DMS79 treated with DMSO at 0.1 percent for 48 hours (cell line): ENCODE results near the gene TIMM29.
"Not testable (repeated sequence)": the region's sequence is repeated elsewhere in the genome, so short reads cannot be mapped to it uniquely, and the experiment has no call there.

Source experiments
- DNase-seq: peaks from one replicate; lab custom pipeline; 2025; lab: John Stamatoyannopoulos, UW

TIMM29 gene

DNA sequence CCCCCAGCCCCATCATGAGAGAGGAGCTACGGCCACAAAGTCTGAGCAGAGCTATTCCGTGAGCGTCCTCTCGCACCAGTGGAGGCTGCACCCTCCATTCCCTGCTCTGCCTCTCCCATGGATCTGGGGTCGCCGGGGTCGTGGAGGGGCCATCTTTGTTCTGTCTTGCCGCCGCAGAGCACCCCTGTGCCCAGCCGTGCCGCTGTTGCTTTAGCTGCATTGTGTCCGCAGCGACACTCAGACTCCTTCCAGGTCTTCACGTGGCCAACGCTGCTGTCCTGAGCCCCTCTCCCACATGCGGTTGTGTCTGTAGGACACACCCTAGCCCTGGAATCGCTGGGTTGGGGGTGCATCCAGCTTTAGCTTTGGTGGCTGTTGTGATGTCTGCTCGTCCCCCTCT is 16.0 kb upstream of the TIMM29 start:
- no peak for DNase-seq

DNA sequence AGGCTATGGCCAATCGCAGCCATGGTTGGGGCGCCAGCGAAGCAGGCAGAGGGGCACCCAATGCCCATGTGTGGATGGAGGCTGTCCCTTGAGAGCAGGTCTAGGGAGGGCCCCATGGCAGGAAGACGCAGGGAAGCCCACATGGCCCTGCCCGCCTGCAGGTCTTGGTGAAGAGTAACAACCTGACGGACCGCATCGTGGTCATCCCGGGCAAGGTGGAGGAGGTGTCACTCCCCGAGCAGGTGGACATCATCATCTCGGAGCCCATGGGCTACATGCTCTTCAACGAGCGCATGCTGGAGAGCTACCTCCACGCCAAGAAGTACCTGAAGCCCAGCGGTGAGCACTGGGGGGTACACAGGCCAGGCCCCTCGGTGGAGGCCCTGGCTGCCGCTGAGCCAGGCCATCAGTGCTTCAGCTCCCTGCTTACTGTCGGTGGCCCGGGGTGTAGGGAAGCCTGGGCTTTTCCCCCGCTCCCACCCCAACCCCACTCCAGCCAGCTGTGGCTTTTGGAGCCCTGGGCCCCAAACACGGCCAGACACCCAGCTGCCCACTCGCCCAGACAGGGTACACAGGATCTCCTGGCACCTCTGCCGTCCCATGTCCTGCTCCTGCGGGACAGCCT is 14.8 kb upstream of the TIMM29 start:
- no peak for DNase-seq

DNA sequence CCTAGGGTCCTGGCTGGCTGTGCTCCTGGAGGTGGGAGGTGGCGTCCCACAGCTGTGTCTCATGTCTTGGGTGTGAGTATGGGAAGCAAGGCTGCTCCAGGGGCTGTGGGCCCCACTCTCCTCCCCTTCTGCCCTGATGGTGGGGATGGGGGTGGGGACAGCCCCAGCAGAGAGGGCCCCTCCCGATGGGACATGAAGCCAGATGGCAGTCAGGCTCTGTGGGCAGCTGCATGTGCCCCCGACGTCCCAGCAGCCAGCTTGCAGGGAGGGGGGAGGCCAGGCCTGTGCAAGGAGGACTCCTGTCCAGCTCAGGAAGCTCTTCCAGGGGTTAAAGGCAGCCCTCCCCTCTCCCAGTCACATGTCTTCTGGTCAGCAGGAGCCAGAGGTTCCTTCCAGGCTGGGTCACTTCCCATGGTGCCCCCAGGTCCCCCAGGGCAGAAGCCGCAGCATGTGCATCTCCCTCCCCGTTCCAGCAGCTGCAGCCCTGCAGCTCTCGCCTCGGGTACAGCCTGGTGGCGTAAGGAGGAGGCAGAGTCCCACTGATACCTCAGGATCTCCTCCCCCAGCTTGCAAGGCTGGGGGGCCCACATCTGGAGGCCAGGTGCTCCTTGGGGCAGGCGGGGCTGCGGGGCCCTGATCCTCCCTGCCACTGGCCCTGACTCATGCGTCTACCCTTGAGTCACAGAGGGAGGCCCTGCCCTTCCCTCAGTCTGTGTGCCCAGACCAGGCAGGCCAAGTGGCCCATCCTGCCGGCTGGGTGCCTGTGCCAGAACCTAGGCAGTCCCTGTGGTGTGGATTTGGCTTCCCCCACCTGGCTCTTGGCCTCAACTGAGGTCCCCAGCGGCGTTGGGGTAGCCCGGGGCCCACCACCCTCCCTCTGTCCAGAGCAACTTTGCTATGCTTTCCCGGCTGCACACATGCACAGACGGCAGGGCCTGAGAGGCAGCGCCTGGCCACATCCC is 13.2 kb upstream of the TIMM29 start:
- no peak for DNase-seq

DNA sequence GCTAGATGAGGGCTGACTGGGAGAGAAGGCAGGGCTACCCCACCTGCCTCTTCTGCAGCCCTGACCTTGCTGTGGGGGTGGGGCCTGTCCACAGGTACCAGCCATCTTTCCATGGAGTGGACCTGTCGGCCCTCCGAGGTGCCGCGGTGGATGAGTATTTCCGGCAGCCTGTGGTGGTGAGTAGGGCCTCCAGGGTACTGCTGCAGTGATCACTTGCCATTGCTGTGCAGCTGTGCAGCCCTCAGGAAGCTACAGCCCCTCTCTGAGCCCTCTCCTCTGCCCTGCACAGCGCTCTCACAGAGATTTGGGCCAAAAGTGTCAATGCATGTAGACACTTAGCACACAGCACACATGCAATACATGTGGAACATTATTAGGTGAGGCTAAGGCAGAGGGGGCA is 12.0 kb upstream of the TIMM29 start:
- DNase-seq, result no peak

DNA sequence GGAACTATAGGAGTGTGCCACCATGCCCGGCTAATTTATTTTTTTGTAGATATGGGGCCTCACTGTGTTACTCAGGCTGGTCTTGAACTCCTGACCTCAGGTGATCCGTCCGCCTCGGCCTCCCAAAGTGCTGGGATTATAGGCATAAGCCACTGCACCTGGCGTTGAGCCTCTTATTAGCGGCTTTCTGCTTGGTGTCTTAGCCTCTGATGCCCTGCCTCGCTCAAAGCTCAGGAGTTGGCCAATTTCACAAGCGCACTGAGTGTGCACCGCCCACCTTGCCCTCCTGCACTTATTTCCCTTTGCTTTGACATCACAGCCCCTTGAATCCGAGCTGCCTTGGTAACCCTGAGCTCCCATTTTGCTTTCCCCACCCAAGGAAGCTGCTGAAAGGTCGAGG is 10.3 kb upstream of the TIMM29 start:
- DNase-seq, result no peak

DNA sequence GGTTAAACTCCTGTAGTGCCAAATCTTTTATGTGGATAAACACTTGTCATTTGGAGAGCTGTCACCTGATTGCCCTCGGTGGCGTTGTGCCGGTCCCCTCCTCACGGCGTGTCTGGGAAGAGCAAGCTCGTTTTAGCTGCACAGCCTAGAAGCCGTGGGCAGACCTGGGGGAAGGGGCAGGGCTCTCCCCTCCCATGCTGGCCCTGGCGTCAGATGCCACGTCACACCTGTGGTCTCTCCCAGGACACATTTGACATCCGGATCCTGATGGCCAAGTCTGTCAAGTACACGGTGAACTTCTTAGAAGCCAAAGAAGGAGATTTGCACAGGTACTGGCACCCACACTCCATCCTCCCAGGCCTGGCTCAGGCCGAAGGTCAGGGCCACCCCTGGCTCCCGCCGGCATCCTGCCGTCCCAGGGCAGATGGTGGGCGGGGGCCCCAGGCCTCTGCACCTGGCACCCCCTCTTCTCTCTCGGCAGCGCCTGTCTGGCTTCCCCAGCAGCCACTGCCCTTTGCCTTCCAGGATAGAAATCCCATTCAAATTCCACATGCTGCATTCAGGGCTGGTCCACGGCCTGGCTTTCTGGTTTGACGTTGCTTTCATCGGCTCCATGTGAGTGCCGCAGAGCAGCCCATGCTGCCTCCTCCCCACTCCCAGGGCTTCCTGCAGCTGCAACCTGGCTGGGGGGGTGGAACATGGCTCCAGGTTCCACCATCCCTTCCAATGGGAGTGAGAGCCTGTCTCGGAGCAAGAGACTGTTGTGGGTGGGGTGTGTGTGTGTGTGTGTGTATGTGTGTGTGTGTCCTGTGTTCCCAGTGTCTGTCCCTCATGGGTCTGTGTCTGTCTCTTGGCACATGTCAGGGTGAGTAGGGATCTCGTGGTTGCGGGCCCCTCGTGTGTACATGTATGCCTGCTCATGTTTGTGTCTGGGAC is 9.0 kb upstream of the TIMM29 start:
- DNase-seq, result no peak

DNA sequence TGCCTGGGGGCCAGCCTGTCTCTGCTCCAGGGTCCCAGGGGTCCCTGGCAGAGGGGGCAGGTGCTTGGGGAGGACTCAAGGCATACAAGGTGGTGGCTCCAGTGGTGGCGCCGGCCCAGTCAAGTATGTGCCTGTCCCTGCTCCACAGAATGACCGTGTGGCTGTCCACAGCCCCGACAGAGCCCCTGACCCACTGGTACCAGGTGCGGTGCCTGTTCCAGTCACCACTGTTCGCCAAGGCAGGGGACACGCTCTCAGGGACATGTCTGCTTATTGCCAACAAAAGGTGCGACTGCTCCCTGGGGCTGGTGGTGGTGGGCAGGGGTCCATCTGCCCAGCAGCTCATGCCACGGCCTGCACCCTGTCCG is 8.3 kb upstream of the TIMM29 start:
- no peak for DNase-seq

DNA sequence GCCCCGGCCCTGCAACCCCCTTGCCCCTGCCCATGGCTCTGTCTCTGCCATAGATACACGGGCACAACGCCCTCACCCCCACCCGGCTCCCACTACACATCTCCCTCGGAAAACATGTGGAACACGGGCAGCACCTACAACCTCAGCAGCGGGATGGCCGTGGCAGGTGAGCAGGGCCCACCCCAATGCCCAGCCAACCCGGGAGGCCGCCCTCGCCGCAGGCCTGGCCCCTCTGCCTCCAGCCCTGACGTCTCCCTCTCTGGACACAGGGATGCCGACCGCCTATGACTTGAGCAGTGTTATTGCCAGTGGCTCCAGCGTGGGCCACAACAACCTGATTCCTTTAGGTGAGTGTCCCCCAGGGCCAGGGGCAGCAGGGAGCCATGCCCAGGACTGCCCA is 7.8 kb upstream of the TIMM29 start:
- DNase-seq, result no peak

DNA sequence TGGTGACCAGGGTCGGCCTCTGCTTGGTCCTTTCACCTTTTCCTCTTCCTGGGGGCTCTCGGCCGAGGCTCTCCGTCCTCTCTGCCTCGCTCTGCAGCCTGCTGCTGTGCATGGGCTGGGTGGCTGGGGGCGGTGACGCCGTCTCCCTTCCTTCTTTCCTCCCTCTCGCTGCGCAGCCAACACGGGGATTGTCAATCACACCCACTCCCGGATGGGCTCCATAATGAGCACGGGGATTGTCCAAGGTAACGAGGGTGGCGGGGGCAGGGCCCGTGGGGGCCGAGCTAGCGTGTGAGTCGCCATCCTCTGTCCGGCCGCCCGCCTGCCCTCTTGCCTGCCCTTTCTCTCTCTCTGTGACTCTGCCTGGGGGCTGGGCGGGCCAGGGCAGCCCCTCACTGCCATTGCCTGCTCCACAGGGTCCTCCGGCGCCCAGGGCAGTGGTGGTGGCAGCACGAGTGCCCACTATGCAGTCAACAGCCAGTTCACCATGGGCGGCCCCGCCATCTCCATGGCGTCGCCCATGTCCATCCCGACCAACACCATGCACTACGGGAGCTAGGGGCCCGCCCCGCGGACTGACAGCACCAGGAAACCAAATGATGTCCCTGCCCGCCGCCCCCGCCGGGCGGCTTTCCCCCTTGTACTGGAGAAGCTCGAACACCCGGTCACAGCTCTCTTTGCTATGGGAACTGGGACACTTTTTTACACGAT is 7.3 kb upstream of the TIMM29 start:
- DNase-seq, result no peak

DNA sequence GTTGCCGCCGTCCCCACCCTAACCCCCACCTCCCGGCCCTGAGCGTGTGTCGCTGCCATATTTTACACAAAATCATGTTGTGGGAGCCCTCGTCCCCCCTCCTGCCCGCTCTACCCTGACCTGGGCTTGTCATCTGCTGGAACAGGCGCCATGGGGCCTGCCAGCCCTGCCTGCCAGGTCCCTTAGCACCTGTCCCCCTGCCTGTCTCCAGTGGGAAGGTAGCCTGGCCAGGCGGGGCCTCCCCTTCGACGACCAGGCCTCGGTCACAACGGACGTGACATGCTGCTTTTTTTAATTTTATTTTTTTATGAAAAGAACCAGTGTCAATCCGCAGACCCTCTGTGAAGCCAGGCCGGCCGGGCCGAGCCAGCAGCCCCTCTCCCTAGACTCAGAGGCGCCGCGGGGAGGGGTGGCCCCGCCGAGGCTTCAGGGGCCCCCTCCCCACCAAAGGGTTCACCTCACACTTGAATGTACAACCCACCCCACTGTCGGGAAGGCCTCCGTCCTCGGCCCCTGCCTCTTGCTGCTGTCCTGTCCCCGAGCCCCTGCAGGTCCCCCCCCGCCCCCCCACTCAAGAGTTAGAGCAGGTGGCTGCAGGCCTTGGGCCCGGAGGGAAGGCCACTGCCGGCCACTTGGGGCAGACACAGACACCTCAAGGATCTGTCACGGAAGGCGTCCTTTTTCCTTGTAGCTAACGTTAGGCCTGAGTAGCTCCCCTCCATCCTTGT is 6.5 kb upstream of the TIMM29 start:
- DNase-seq, result no peak

DNA sequence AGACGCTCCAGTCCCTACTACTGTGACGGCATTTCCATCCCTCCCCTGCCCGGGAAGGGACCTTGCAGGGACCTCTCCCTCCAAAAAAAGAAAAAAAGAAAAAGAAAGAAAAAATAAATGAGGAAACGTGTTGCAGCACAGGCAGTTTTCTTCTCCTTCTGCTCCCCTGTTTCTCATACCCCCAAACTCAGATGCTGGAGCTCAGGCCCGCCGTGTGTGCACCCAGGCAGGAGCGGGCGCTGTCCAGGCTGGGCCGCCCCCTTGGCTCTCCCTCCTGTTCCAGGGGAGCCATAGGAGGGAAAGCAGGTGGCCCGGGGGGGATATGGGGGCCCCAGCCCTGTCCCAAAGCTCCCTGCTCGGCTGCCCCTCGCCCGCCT is 6.0 kb upstream of the TIMM29 start:
- DNase-seq, result no peak

DNA sequence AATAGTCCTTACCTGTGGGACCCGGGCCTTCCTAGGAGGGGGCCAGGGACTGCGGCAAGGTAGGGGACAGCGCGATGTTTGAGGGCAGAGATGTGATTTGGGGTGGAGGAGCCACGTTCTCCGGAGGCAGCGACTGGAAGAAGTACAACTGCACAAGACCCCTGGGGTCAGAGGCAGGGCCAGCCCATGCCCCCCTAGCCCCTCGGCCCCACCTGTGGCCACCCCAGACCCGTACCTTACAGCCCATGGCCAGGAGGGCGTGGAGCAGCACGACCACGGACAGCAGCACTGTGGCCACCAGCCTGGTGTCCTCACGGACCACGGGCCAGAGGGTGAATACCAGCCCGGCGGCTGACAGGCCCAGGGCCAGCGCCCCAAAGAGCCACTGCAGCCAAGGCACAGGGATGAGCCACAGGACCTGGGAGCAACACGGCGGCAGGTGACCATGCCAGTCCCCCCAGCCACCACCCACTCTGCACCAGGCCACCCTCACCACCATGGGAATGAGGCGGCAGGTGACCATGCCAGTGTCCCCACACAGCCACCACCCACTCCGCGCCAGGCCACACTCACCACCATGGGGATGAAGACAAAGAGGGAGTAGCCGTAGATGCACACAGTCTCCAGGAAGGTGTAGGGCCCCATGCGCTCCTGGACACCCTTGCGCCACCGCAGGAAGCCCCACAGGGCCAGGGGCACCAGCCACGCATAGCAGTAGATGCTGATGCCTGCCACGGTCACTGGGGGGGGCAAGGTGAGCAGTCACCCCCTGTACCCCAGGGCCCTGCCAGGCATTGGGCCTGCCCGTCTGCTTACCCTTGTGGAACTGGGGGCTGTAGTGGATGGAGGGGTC is 5.1 kb upstream of the TIMM29 start:
- no peak for DNase-seq

DNA sequence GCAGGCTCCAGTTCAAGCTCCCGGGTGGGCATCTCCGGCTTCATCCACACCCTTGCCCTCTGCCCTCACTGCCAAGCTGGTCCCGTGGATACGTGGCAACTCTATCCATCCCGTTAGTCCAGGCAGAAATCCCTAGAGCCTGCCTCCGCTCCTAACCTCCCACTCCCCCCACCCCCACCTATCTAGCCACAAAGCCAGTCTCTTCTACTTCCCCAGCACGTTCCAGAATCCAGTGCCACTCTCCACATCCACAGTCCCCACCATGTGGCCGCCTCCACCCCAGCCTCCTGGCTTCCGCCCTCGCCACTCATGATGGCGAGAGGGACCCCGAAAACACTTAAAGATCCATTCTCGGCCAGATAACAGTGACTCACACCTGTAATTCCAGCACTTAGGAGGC is 4.0 kb upstream of the TIMM29 start:
- DNase-seq, result no peak

DNA sequence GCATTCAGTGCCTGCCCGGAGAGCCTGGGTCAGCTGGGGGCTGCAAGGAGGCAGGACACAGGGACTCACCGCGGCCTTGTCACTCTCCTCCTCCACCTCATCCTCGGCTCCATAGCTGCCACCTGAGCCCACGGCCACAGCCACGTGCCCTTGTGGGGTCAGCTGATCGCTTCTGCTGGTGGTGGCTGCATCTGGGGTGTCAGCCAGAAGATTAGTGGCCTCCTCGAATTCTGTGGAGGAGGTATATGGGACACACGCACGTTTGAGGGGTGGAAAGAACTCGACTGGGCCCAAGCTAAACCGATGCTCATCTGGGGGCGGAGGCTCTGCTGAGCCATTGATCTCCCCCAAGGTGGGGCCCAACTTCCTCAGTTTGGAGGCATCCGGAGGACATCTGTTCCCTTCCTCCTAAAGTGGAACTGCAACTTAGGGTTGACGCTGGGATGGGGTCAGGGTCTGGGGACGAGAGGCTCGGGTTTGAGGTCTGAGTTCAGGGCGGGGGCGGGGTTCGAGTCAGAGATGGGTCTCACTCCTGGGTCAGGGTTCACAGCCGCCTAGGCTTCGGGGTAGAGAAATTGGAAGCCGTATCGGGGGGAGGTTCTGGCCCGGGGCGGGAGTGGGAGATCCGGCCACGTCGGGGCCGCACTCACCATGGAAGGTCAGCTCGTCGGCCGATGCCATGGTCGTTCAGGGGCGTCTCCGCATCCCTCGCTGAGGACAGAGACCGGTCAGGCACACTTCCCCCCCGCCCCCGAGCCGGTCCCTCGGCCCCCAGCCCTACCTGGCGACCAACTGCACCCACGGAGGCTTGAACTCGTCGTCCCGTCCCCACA is 665 bp upstream of the TIMM29 start:
- DNase-seq, result no peak

DNA sequence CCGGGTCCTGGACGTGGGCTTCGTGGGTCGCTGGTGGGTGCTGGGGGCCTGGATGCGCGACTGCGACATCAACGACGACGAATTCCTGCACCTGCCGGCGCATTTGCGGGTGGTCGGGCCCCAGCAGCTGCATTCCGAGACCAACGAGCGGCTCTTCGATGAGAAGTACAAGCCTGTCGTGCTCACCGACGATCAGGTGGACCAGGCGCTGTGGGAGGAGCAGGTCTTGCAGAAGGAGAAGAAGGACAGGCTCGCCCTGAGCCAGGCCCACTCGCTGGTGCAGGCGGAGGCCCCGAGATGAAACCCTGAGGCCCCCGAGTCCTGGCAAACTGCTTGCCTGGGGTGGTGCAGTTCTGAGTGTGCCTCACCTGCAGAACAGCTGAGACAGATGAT is 787 bp downstream of the TIMM29 start:
- no peak for DNase-seq

DNA sequence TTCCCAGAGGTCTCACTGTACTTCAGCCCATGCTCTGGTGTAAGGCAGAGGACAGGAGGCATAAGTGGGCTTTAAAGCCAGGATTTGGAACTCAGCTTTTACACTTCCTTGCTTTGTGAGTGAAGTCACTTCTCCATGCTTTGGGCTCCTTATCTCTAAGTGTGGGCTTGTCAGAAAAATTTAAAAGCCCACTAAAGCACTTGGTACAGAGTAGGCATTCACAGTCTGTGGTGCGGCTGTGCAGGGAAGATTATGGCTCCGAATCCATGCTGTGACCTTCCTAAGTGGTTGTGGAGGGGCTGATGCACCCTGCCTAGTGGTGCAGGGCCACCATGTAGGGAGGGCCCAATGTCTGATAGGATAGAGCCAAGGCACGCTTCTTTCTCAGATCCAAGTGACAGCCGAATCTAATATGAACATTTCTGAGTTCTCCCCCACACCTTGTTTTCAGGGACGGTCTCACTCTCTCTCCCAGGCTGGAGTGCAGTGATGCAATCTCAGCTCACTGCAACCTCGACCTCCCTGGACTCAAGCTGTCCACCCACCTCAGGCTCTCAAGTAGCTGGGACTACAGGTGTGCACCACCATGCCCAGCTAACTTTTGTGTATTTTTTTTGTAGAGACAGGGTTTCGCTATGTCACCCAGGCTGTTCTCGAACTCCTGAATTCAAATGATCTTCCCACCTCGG is 6.9 kb downstream of the TIMM29 start:
- DNase-seq, result no peak

DNA sequence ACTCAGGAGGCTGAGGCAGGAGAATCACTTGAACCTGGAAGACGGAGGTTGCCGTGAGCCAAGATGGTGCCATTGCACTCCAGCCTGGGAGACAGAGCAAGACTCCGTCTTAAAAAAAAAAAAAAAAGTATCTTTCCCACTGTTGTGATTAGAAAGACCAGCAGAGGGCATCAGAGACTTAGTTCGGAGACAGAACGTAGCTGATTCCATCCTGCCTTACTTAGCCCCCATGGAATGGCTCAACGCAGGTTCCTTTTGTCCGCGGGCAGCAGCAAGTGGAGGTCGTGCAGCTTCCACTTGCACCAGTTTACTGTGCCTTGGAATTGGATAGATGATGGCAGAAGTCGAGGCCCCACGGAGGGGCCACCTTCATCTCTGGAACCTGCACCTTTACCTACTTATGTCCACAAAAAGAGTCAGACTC is 8.1 kb downstream of the TIMM29 start:
- peak; percentile 91 for DNase-seq

DNA sequence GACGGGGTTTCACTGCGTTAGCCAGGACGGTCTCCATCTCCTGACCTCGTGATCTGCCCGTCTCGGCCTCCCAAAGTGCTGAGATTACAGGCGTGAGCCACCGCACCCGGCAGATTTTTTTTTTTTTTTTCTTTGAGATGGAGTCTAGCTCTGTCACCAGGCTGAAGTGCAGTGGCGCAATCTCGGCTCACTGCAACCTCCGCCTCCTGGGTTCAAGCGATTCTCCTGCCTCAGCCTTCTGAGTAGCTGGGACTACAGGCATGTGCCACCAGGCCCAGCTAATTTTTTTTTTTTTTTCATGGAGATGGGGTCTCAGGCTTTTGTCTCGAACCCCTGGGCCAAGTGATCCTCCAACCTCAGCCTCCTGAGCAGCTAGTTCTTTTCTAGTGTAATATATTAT is 13.0 kb downstream of the TIMM29 start:
- not testable (repeated sequence) for DNase-seq

DNA sequence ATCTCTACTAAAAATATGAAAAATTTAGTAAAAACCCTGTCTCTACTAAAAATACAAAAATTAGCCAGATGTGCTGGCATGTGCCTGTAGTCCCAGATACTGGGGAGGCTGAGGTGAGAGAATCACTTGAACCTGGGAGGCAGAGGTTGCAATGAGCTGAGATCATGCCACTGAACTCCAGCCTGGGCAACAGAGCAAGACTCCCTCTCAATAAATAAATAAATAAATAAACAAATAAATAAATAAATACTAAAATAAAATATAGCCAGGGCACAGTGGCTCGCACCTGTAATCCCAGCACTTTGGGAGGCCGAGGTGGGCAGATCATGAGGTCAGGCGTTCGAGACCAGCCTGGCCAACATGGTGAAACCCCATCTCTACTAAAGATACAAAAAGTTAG is 14.8 kb downstream of the TIMM29 start:
- DNase-seq, result not testable (repeated sequence)
